Measurements from ENCODE around the gene LARP1. TPM values are rescaled to one million over a fixed set of nuclear protein-coding genes. Genes with fewer than 3 reads are reported as not detected.

LARP1 gene
- total and polyA plus RNA-seq, 12 donors, result 26.4 to 197 (median 163) TPM

GRCh38 chr5:154858297-154858971, 103.3 kb downstream of the LARP1 start, which contains the start of gene CNOT8:
TSS of gene CNOT8 (plus strand) at chr5:154858627. CDS start at chr5:154863279, 4,652 bp downstream.
- TF ChIP-seq CTCF (IDR thresholded peaks at IDR 0.05), result peak in 1 of 9 donors; percentile 7
- WGBS, 2 donors, result 0 to 1% methylated on average over 52 to 65 of the region's 65 CpGs
- peaks cover 5 to 54% (median 43%) of the 10 kb centered on the region in 9 donors for H3K4me1 ChIP-seq
- DNase-seq, result peak; percentile 99
- H3K36me3 ChIP-seq, result peaks cover 0 to 5% (median 0%) of the 10 kb centered on the region in 9 donors
- H3K27ac ChIP-seq, result peak within 1 kb of the TSS; percentile 95 to 100 (median 98)
- peak within 1 kb of the TSS; percentile 47 to 87 (median 80) for H3K4me3 ChIP-seq
- H3K27me3 ChIP-seq, result no peaks in the 10 kb centered on the region
- no peaks in the 10 kb centered on the region for H3K9me3 ChIP-seq
- peak; percentile 93 to 97 (median 94) for ATAC-seq
- intact Hi-C loops (cut with DNase I), result loop anchor here in 6 of 10 donors (1.0 to 10.0 kb wide), 4 partner anchors 79 to 384 kb away; partner anchors contain the start of genes LARP1 (in 6 of the 6), GEMIN5 (in 1 of the 6) and HAND1 (in 1 of the 6)

- WGBS, 2 donors, result 2% methylated on average over 26 of the region's 26 CpGs
- TF ChIP-seq CTCF (IDR thresholded peaks at IDR 0.05), result no peak
- peak overlapping the region; percentile 95 to 100 (median 98) for H3K27ac ChIP-seq
- no peaks in the 10 kb centered on the region for H3K27me3 ChIP-seq
- DNase-seq (no peak), ATAC-seq (no peak)
- H3K9me3 ChIP-seq, result no peaks in the 10 kb centered on the region
- peaks cover 5 to 54% (median 43%) of the 10 kb centered on the region in 9 donors for H3K4me1 ChIP-seq
- intact Hi-C loops (cut with DNase I), result loop anchor here in 6 of 10 donors (1.0 to 10.0 kb wide), 4 partner anchors 78 to 384 kb away; partner anchors contain the start of genes LARP1 (in 6 of the 6), GEMIN5 (in 1 of the 6) and HAND1 (in 1 of the 6)
- H3K4me3 ChIP-seq, result peak overlapping the region; percentile 47 to 87 (median 80)
- H3K36me3 ChIP-seq, result peaks cover 0 to 13% (median 0%) of the 10 kb centered on the region in 9 donors
These were observed 104.0 kb downstream of the LARP1 start for GRCh38 chr5:154858972-154859871.

GRCh38 chr5:154860123-154860522, 104.9 kb downstream of the LARP1 start:
- ATAC-seq (no peak), DNase-seq (no peak)
- no peaks in the 10 kb centered on the region for H3K27me3 ChIP-seq
- 27 to 31% methylated on average over 5 of the region's 5 CpGs for WGBS, 2 donors
- H3K4me1 ChIP-seq, result peaks cover 5 to 54% (median 43%) of the 10 kb centered on the region in 9 donors
- H3K9me3 ChIP-seq, result no peaks in the 10 kb centered on the region
- no peak for TF ChIP-seq CTCF (IDR thresholded peaks at IDR 0.05)
- H3K36me3 ChIP-seq, result peaks cover 0 to 22% (median 0%) of the 10 kb centered on the region in 9 donors
- intact Hi-C loops (cut with DNase I), result loop anchor here in 2 of 10 donors (5.0 to 10.0 kb wide), 2 partner anchors 55 to 77 kb away; partner anchors contain the start of gene GEMIN5 (in 1 of the 2)
- H3K27ac ChIP-seq, result peak overlapping the region in 9 of 10 donors; percentile 59 to 100 (median 99)
- peak overlapping the region; percentile 47 to 87 (median 80) for H3K4me3 ChIP-seq

Data from heart right ventricle (tissue), 16 donors.